ENCODE data around the gene MYH11. TPM values are rescaled to one million over a fixed set of nuclear protein-coding genes. Genes with fewer than 3 reads are reported as not detected.
A peak's percentile ranks its signal among the peaks of the same experiment; 100 is the strongest.

MYH11 gene
- total RNA-seq, 1 donor from 2014 or later: 0.05 TPM

DNA sequence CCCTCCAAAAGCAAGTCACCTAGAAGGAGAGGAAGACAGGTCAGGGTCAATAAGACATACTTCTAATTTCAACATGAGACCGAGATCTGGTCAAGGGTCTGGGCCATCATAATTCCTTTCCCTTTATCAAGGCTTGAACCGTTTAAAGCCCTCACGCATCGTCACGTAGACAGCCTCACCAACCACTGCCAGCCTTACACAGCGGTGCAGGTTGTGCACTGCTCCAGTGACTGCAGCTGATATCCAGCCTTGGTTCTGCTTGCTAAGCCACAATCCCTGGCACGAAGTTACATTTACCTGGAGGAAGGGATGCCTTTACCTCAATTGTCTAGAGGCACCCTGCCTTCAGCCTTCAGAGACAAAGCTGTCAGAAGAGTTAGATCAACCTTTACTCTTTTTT is 85.1 kb downstream of the MYH11 start:
- Mint-ChIP-seq H3K4me1 (peaks cover 3% of the 10 kb centered on the region), H3K27me3 (ENCODE audit: low read depth) (peaks cover 3% of the 10 kb centered on the region), H3K27ac (ENCODE audit: unreplicated experiment) (no peak overlapping the region), H3K36me3 (ENCODE audit: low read depth) (no peaks in the 10 kb centered on the region), H3K4me3 (no peak overlapping the region), H3K9me3 (no peaks in the 10 kb centered on the region)
- TF ChIP-seq, protein P1, sequence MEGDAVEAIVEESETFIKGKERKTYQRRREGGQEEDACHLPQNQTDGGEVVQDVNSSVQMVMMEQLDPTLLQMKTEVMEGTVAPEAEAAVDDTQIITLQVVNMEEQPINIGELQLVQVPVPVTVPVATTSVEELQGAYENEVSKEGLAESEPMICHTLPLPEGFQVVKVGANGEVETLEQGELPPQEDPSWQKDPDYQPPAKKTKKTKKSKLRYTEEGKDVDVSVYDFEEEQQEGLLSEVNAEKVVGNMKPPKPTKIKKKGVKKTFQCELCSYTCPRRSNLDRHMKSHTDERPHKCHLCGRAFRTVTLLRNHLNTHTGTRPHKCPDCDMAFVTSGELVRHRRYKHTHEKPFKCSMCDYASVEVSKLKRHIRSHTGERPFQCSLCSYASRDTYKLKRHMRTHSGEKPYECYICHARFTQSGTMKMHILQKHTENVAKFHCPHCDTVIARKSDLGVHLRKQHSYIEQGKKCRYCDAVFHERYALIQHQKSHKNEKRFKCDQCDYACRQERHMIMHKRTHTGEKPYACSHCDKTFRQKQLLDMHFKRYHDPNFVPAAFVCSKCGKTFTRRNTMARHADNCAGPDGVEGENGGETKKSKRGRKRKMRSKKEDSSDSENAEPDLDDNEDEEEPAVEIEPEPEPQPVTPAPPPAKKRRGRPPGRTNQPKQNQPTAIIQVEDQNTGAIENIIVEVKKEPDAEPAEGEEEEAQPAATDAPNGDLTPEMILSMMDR (conservative IDR thresholded peaks at IDR 0.05): no peak
- no peak for DNase-seq (ENCODE audit: low read depth, low spot score)

- H3K4me3 Mint-ChIP-seq: no peak overlapping the region
These were observed 86.3 kb downstream of the MYH11 start for GRCh38 chr16:15770512-15770911.

DNA sequence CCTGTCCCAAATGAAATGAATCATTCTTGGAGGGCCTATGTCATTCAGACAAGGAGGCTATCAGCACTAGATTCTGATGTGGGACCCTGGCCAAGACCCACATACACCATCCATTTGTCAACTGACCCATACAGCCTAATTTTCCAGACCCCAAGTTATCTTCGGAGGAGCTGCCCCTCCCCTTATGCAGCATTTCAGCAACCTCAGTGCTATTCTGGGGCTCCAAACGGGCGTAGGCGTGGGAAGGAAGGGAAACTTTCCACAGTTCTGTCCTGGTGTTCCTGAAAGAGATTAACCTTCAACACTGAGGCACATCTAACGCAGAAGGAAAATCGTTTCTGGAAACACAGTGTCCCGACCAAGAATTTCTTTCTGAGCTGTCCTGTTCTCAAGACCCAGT is 86.7 kb downstream of the MYH11 start:
- H3K4me3 Mint-ChIP-seq: no peak overlapping the region
- H3K4me1 Mint-ChIP-seq: peaks cover 7% of the 10 kb centered on the region
- H3K27ac Mint-ChIP-seq (ENCODE audit: unreplicated experiment): no peak overlapping the region
- no peaks in the 10 kb centered on the region for H3K36me3 Mint-ChIP-seq (ENCODE audit: low read depth)
- peaks cover 3% of the 10 kb centered on the region for H3K27me3 Mint-ChIP-seq (ENCODE audit: low read depth)
- DNase-seq (ENCODE audit: low read depth, low spot score): no peak
- H3K9me3 Mint-ChIP-seq: peaks cover 3% of the 10 kb centered on the region
- TF ChIP-seq, protein P1 (conservative IDR thresholded peaks at IDR 0.05): no peak

More at GRCh38 chr16:15770512-15770911, 86.3 kb downstream of the MYH11 start:
- TF ChIP-seq, protein P1 (conservative IDR thresholded peaks at IDR 0.05): no peak
- H3K36me3 Mint-ChIP-seq (ENCODE audit: low read depth): no peaks in the 10 kb centered on the region
- peaks cover 3% of the 10 kb centered on the region for H3K27me3 Mint-ChIP-seq (ENCODE audit: low read depth)
- H3K9me3 Mint-ChIP-seq: peaks cover 3% of the 10 kb centered on the region
- DNase-seq (ENCODE audit: low read depth, low spot score): no peak
- H3K27ac Mint-ChIP-seq (ENCODE audit: unreplicated experiment): no peak overlapping the region
- peaks cover 7% of the 10 kb centered on the region for H3K4me1 Mint-ChIP-seq

DNA sequence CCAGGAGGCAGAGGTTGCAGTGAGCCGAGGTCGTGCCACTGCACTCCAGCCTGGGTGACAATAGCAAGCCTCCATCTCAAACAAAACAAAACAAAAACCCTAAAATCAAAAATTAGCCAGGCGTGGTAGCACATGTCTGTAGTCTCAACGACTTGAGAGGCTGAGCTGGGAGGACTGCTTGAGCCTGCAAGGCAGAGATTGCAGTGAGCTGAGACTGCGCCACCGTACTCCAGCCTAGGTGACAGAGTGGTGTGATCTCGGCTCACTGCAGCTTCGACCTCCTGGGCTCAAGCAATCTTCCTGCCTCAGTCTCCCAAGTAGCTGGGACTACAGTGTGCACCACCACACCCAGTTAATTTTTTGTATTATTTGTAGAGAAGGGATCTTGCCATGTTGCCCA is 87.6 kb downstream of the MYH11 start:
- no peaks in the 10 kb centered on the region for H3K36me3 Mint-ChIP-seq (ENCODE audit: low read depth)
- H3K27ac Mint-ChIP-seq (ENCODE audit: unreplicated experiment): peak overlapping the region; percentile 27
- peaks cover 7% of the 10 kb centered on the region for H3K4me1 Mint-ChIP-seq
- no peak overlapping the region for H3K4me3 Mint-ChIP-seq
- DNase-seq (ENCODE audit: low read depth, low spot score): no peak
- TF ChIP-seq, protein P1 (conservative IDR thresholded peaks at IDR 0.05): no peak
- H3K27me3 Mint-ChIP-seq (ENCODE audit: low read depth): peaks cover 4% of the 10 kb centered on the region
- peaks cover 3% of the 10 kb centered on the region for H3K9me3 Mint-ChIP-seq

GRCh38 chr16:15768201-15768600 is 88.6 kb downstream of the MYH11 start:
- peaks cover 3% of the 10 kb centered on the region for H3K9me3 Mint-ChIP-seq
- no peak for DNase-seq (ENCODE audit: low read depth, low spot score)
- peaks cover 6% of the 10 kb centered on the region for H3K27me3 Mint-ChIP-seq (ENCODE audit: low read depth)

More at GRCh38 chr16:15768201-15768600, 88.6 kb downstream of the MYH11 start:
- Mint-ChIP-seq H3K36me3 (ENCODE audit: low read depth) (no peaks in the 10 kb centered on the region), H3K4me3 (no peak overlapping the region), H3K4me1 (peaks cover 7% of the 10 kb centered on the region), H3K27ac (ENCODE audit: unreplicated experiment) (no peak overlapping the region)
- TF ChIP-seq, protein P1 (conservative IDR thresholded peaks at IDR 0.05): no peak
